ENCODE results near the gene CSK.

Gene CSK

GRCh38 chr15:74794970-74795349 is 13.1 kb downstream of the CSK start:
- no peak overlapping the region for H3K9ac ChIP-seq (ENCODE audit: low read length)
- H3K27me3 ChIP-seq (ENCODE audit: insufficient read depth, low read length) = no peaks in the 10 kb centered on the region
- DNase-seq = no peak
- H3K79me1 ChIP-seq (ENCODE audit: low read length) = no peaks in the 10 kb centered on the region
- peaks cover 3 to 6% of the 10 kb centered on the region in 2 experiments for H3K4me1 ChIP-seq (ENCODE audit: control insufficient read depth in 1 of 2, insufficient read depth in 2 of 2, low read length in 2 of 2)
- no peak overlapping the region for H3K4me3 ChIP-seq (ENCODE audit: low read depth, low read length)
- no peak overlapping the region for H3K4ac ChIP-seq (ENCODE audit: low read depth, low read length)
- H4K91ac ChIP-seq (ENCODE audit: low read depth, low read length) = no peak overlapping the region
- WGBS (ENCODE audit: extremely low coverage, insufficient coverage, insufficient read length) = no CpG with 5 or more reads among the region's 9 CpGs
- no peak overlapping the region for H3K27ac ChIP-seq (ENCODE audit: low read depth, low read length)
- H2BK120ac ChIP-seq (ENCODE audit: insufficient read depth, low read length, poor library complexity) = no peak overlapping the region
- no peaks in the 10 kb centered on the region for H3K79me2 ChIP-seq (ENCODE audit: control insufficient read depth, insufficient read depth, low read length, poor library complexity)
- peaks cover 20 to 23% of the 10 kb centered on the region in 2 experiments for H3K36me3 ChIP-seq (ENCODE audit: control insufficient read depth in 1 of 2, insufficient read depth in 2 of 2, low read length in 2 of 2)
- no peak overlapping the region for H2BK12ac ChIP-seq (ENCODE audit: low read length)
- no peak overlapping the region for H2AK5ac ChIP-seq (ENCODE audit: low read length)
- no peak overlapping the region for H3K14ac ChIP-seq (ENCODE audit: low read length)
- H3K9me3 ChIP-seq (ENCODE audit: insufficient read depth, low read depth, low read length) = peaks cover 1% of the 10 kb centered on the region
- no peak overlapping the region for H3K18ac ChIP-seq (ENCODE audit: low read length)
- H4K8ac ChIP-seq (ENCODE audit: low read depth, low read length) = no peak overlapping the region
- no peak overlapping the region for H3K23ac ChIP-seq (ENCODE audit: low read length)
- no peak overlapping the region for H3K4me2 ChIP-seq (ENCODE audit: low read length)
- H2AFZ ChIP-seq (ENCODE audit: insufficient read depth, low read length, poor library complexity) = no peak overlapping the region
- H2BK5ac ChIP-seq (ENCODE audit: low read depth, low read length, poor library complexity) = no peak overlapping the region
- no peak overlapping the region for H4K12ac ChIP-seq (ENCODE audit: low read depth, low read length)

- H3K36me3 ChIP-seq (ENCODE audit: control insufficient read depth in 1 of 2, insufficient read depth in 2 of 2, low read length in 2 of 2) = peaks cover 30 to 31% of the 10 kb centered on the region in 2 experiments
- no peak overlapping the region for H3K4ac ChIP-seq (ENCODE audit: low read depth, low read length)
- peak; percentile 49 to 53 for DNase-seq
- no peak overlapping the region for H2BK120ac ChIP-seq (ENCODE audit: insufficient read depth, low read length, poor library complexity)
- H2AFZ ChIP-seq (ENCODE audit: insufficient read depth, low read length, poor library complexity) = no peak overlapping the region
- no peaks in the 10 kb centered on the region for H3K79me1 ChIP-seq (ENCODE audit: low read length)
- no peak overlapping the region for H3K4me3 ChIP-seq (ENCODE audit: low read depth, low read length)
- no peaks in the 10 kb centered on the region for H3K79me2 ChIP-seq (ENCODE audit: control insufficient read depth, insufficient read depth, low read length, poor library complexity)
- H2BK5ac ChIP-seq (ENCODE audit: low read depth, low read length, poor library complexity) = no peak overlapping the region
- no peak overlapping the region for H2BK12ac ChIP-seq (ENCODE audit: low read length)
- WGBS (ENCODE audit: extremely low coverage, insufficient coverage, insufficient read length) = no CpG with 5 or more reads among the region's 14 CpGs
- H3K9ac ChIP-seq (ENCODE audit: low read length) = no peak overlapping the region
- no peak overlapping the region for H4K91ac ChIP-seq (ENCODE audit: low read depth, low read length)
- no peak overlapping the region for H4K12ac ChIP-seq (ENCODE audit: low read depth, low read length)
- peaks cover 1% of the 10 kb centered on the region for H3K9me3 ChIP-seq (ENCODE audit: insufficient read depth, low read depth, low read length)
- no peak overlapping the region for H3K18ac ChIP-seq (ENCODE audit: low read length)
- H2AK5ac ChIP-seq (ENCODE audit: low read length) = no peak overlapping the region
- no peak overlapping the region for H3K23ac ChIP-seq (ENCODE audit: low read length)
- H3K4me1 ChIP-seq (ENCODE audit: control insufficient read depth in 1 of 2, insufficient read depth in 2 of 2, low read length in 2 of 2) = peaks cover 3 to 6% of the 10 kb centered on the region in 2 experiments
- H3K4me2 ChIP-seq (ENCODE audit: low read length) = no peak overlapping the region
- no peaks in the 10 kb centered on the region for H3K27me3 ChIP-seq (ENCODE audit: insufficient read depth, low read length)
- no peak overlapping the region for H3K14ac ChIP-seq (ENCODE audit: low read length)
- no peak overlapping the region for H3K27ac ChIP-seq (ENCODE audit: low read depth, low read length)
- H4K8ac ChIP-seq (ENCODE audit: low read depth, low read length) = no peak overlapping the region
Measured at GRCh38 chr15:74795966-74796625, 14.2 kb downstream of the CSK start.

- no peak overlapping the region for H2AK5ac ChIP-seq (ENCODE audit: low read length)
- no CpG with 5 or more reads among the region's 25 CpGs for WGBS (ENCODE audit: extremely low coverage, insufficient coverage, insufficient read length)
- H4K12ac ChIP-seq (ENCODE audit: low read depth, low read length) = no peak overlapping the region
- H2BK120ac ChIP-seq (ENCODE audit: insufficient read depth, low read length, poor library complexity) = no peak overlapping the region
- H3K27me3 ChIP-seq (ENCODE audit: insufficient read depth, low read length) = no peaks in the 10 kb centered on the region
- no peak overlapping the region for H3K4ac ChIP-seq (ENCODE audit: low read depth, low read length)
- H3K4me2 ChIP-seq (ENCODE audit: low read length) = no peak overlapping the region
- no peak overlapping the region for H2BK12ac ChIP-seq (ENCODE audit: low read length)
- no peak overlapping the region for H4K91ac ChIP-seq (ENCODE audit: low read depth, low read length)
- no peak overlapping the region for H3K9ac ChIP-seq (ENCODE audit: low read length)
- no peak overlapping the region for H2BK5ac ChIP-seq (ENCODE audit: low read depth, low read length, poor library complexity)
- no peaks in the 10 kb centered on the region for H3K4me1 ChIP-seq (ENCODE audit: control insufficient read depth in 1 of 2, insufficient read depth in 2 of 2, low read length in 2 of 2)
- no peak for DNase-seq
- H3K18ac ChIP-seq (ENCODE audit: low read length) = no peak overlapping the region
- no peak overlapping the region for H4K8ac ChIP-seq (ENCODE audit: low read depth, low read length)
- no peak overlapping the region for H2AFZ ChIP-seq (ENCODE audit: insufficient read depth, low read length, poor library complexity)
- no peak overlapping the region for H3K27ac ChIP-seq (ENCODE audit: low read depth, low read length)
- peaks cover 53 to 55% of the 10 kb centered on the region in 2 experiments for H3K36me3 ChIP-seq (ENCODE audit: control insufficient read depth in 1 of 2, insufficient read depth in 2 of 2, low read length in 2 of 2)
- H3K9me3 ChIP-seq (ENCODE audit: insufficient read depth, low read depth, low read length) = no peaks in the 10 kb centered on the region
- no peak overlapping the region for H3K23ac ChIP-seq (ENCODE audit: low read length)
- H3K4me3 ChIP-seq (ENCODE audit: low read depth, low read length) = no peak overlapping the region
- H3K79me1 ChIP-seq (ENCODE audit: low read length) = no peaks in the 10 kb centered on the region
- H3K79me2 ChIP-seq (ENCODE audit: control insufficient read depth, insufficient read depth, low read length, poor library complexity) = no peaks in the 10 kb centered on the region
- no peak overlapping the region for H3K14ac ChIP-seq (ENCODE audit: low read length)
Measured at GRCh38 chr15:74798388-74799254, 16.7 kb downstream of the CSK start.

- Histone ChIP-seq H3K23ac (ENCODE audit: low read length) (no peak overlapping the region), H2BK5ac (ENCODE audit: low read depth, low read length, poor library complexity) (no peak overlapping the region), H3K79me1 (ENCODE audit: low read length) (no peaks in the 10 kb centered on the region), H3K36me3 (ENCODE audit: control insufficient read depth in 1 of 2, insufficient read depth in 2 of 2, low read length in 2 of 2) (peaks cover 56 to 59% of the 10 kb centered on the region in 2 experiments), H2AK5ac (ENCODE audit: low read length) (no peak overlapping the region), H3K79me2 (ENCODE audit: control insufficient read depth, insufficient read depth, low read length, poor library complexity) (no peaks in the 10 kb centered on the region), H2BK12ac (ENCODE audit: low read length) (no peak overlapping the region), H4K91ac (ENCODE audit: low read depth, low read length) (no peak overlapping the region), H3K4me1 (ENCODE audit: control insufficient read depth in 1 of 2, insufficient read depth in 2 of 2, low read length in 2 of 2) (no peaks in the 10 kb centered on the region), H3K9me3 (ENCODE audit: insufficient read depth, low read depth, low read length) (no peaks in the 10 kb centered on the region), H3K4me3 (ENCODE audit: low read depth, low read length) (no peak overlapping the region), H3K9ac (ENCODE audit: low read length) (no peak overlapping the region), H3K27me3 (ENCODE audit: insufficient read depth, low read length) (no peaks in the 10 kb centered on the region), H3K4ac (ENCODE audit: low read depth, low read length) (no peak overlapping the region), H4K8ac (ENCODE audit: low read depth, low read length) (no peak overlapping the region), H3K14ac (ENCODE audit: low read length) (no peak overlapping the region), H3K4me2 (ENCODE audit: low read length) (no peak overlapping the region), H3K27ac (ENCODE audit: low read depth, low read length) (no peak overlapping the region), H2AFZ (ENCODE audit: insufficient read depth, low read length, poor library complexity) (no peak overlapping the region), H2BK120ac (ENCODE audit: insufficient read depth, low read length, poor library complexity) (no peak overlapping the region), H3K18ac (ENCODE audit: low read length) (no peak overlapping the region), H4K12ac (ENCODE audit: low read depth, low read length) (no peak overlapping the region)
- no CpG with 5 or more reads among the region's 16 CpGs for WGBS (ENCODE audit: extremely low coverage, insufficient coverage, insufficient read length)
- DNase-seq = no peak
Measured at GRCh38 chr15:74799255-74799855, 17.5 kb downstream of the CSK start.

All from trophoblast cell (in vitro differentiated cells and primary cell).